GM12864 (cell line): ENCODE measurements around the gene DRD2.

Experiments
- DNase-seq: peaks from one replicate; pipeline ENCODE4 v3.0.0-alpha.2; 2011; ENCODE audit warnings: low read depth
- H3K4me3 ChIP-seq: 2 replicates; pipeline ENCODE4 v1.5.1; 2011; ENCODE audit warnings: mild to moderate bottlenecking, low read depth, low read length, control low read depth
- CTCF ChIP-seq: IDR thresholded peaks from 2 replicates; pipeline ENCODE4 v1.5.1; 2011; ENCODE audit warnings: low read depth, mild to moderate bottlenecking, moderate library complexity, low read length, control low read depth, inconsistent platforms; ENCODE audit errors: missing control alignments

Gene DRD2

GRCh38 chr11:113484223-113484622, 9.0 kb upstream of the DRD2 start:
- TF ChIP-seq CTCF, result no peak
- H3K4me3 ChIP-seq, result no peak overlapping the region
- DNase-seq, result no peak

- no peak overlapping the region for H3K4me3 ChIP-seq
- no peak for TF ChIP-seq CTCF
- no peak for DNase-seq
Observed at GRCh38 chr11:113481672-113482071, 6.5 kb upstream of the DRD2 start.

GRCh38 chr11:113481226-113481625, 6.0 kb upstream of the DRD2 start:
- no peak for TF ChIP-seq CTCF
- no peak overlapping the region for H3K4me3 ChIP-seq
- DNase-seq, result no peak

GRCh38 chr11:113477321-113477720, 2.1 kb upstream of the DRD2 start:
- H3K4me3 ChIP-seq, result no peak overlapping the region
- no peak for DNase-seq
- no peak for TF ChIP-seq CTCF

GRCh38 chr11:113476553-113476952, 1.4 kb upstream of the DRD2 start:
- TF ChIP-seq CTCF, result no peak
- no peak for DNase-seq
- no peak overlapping the region for H3K4me3 ChIP-seq

- DNase-seq, result no peak
- no peak overlapping the region for H3K4me3 ChIP-seq
- no peak for TF ChIP-seq CTCF
Observed at GRCh38 chr11:113474362-113475159, 637 bp downstream of the DRD2 start.

GRCh38 chr11:113473983-113474361, 1.2 kb downstream of the DRD2 start:
- no peak for DNase-seq
- no peak overlapping the region for H3K4me3 ChIP-seq
- no peak for TF ChIP-seq CTCF
